Measurements from ENCODE around the gene MYH10.

MYH10 gene

DNA sequence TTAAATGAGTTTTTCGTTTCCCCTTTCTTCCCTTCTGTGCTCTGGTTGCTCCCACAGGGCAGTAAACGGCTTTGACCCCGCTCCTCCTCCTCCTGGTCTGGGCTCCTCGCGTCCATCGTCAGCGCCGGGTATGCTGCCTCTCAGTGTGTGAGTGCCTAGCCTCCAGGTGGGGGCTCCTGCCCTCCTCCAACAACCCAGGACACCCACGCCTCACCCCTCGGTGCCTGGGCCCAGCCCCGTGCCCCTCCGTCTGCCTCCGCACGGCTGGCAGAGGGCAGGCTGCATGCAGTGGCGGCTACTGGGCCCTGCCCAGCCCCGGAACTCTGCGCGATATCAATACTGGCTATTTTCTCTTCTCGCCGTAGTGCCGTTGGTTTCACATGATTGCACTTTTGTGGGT, 163.7 kb downstream of the MYH10 start:
- peaks cover 35% of the 10 kb centered on the region for H4K20me1 ChIP-seq (ENCODE audit: insufficient read depth, low read length)
- no peak overlapping the region for H3K27ac ChIP-seq (ENCODE audit: low read length)
- H3K9me3 ChIP-seq (ENCODE audit: insufficient read depth, low read length, severe bottlenecking): no peaks in the 10 kb centered on the region
- no peaks in the 10 kb centered on the region for H3K27me3 ChIP-seq (ENCODE audit: insufficient read depth, low read length, poor library complexity)
- H3K9ac ChIP-seq (ENCODE audit: low read depth, low read length): no peak overlapping the region
- ATAC-seq (ENCODE audit: insufficient read depth, low read depth) (no peak), DNase-seq (no peak)
- H3K4me3 ChIP-seq (ENCODE audit: low read depth in 1 of 2, low read length in 2 of 2): no peak overlapping the region
- H3K4me1 ChIP-seq (ENCODE audit: insufficient read depth, low read length): no peaks in the 10 kb centered on the region
- H3K4me2 ChIP-seq (ENCODE audit: insufficient read depth, low read length): no peak overlapping the region
- TF ChIP-seq, protein P1, sequence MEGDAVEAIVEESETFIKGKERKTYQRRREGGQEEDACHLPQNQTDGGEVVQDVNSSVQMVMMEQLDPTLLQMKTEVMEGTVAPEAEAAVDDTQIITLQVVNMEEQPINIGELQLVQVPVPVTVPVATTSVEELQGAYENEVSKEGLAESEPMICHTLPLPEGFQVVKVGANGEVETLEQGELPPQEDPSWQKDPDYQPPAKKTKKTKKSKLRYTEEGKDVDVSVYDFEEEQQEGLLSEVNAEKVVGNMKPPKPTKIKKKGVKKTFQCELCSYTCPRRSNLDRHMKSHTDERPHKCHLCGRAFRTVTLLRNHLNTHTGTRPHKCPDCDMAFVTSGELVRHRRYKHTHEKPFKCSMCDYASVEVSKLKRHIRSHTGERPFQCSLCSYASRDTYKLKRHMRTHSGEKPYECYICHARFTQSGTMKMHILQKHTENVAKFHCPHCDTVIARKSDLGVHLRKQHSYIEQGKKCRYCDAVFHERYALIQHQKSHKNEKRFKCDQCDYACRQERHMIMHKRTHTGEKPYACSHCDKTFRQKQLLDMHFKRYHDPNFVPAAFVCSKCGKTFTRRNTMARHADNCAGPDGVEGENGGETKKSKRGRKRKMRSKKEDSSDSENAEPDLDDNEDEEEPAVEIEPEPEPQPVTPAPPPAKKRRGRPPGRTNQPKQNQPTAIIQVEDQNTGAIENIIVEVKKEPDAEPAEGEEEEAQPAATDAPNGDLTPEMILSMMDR (IDR thresholded peaks at IDR 0.05; ENCODE audit: borderline replicate concordance, extremely low read depth, low read length, poor library complexity, severe bottlenecking): no peak
- TF ChIP-seq EZH2 (IDR thresholded peaks at IDR 0.05; ENCODE audit: borderline replicate concordance, low read depth, low read length, severe bottlenecking): no peak
- no peak overlapping the region for H2AFZ ChIP-seq (ENCODE audit: low read depth, low read length)
- H3K36me3 ChIP-seq (ENCODE audit: insufficient read depth, low read length): peaks cover 76% of the 10 kb centered on the region
- H3K79me2 ChIP-seq (ENCODE audit: insufficient read depth, low read length): peaks cover 22% of the 10 kb centered on the region

DNA sequence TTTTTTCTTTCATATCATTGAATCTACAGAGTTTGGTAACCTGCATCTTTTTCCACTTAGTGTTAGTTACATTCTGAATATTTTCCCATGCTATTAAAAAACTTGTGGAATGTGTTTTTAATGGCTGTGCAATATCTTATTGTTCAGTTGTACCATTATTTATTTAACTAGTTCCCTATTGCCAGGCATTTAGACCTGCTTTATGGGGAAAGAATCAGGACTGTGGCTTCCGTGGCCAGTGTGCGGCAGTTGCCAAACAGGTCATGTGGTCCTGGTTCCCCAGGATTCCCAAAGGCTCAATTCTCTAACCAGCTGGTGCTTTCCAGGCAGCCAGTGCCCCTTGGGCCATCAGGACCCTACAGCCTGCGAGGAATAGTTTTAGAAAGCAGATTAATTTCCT, 164.1 kb downstream of the MYH10 start:
- H3K9ac ChIP-seq (ENCODE audit: low read depth, low read length): no peak overlapping the region
- DNase-seq: no peak
- no peak overlapping the region for H2AFZ ChIP-seq (ENCODE audit: low read depth, low read length)
- H3K27ac ChIP-seq (ENCODE audit: low read length): no peak overlapping the region
- peaks cover 35% of the 10 kb centered on the region for H4K20me1 ChIP-seq (ENCODE audit: insufficient read depth, low read length)
- TF ChIP-seq, protein P1 (IDR thresholded peaks at IDR 0.05; ENCODE audit: borderline replicate concordance, extremely low read depth, low read length, poor library complexity, severe bottlenecking): no peak
- no peak for TF ChIP-seq EZH2 (IDR thresholded peaks at IDR 0.05; ENCODE audit: borderline replicate concordance, low read depth, low read length, severe bottlenecking)
- no peaks in the 10 kb centered on the region for H3K4me1 ChIP-seq (ENCODE audit: insufficient read depth, low read length)
- no peak overlapping the region for H3K4me2 ChIP-seq (ENCODE audit: insufficient read depth, low read length)
- no peaks in the 10 kb centered on the region for H3K27me3 ChIP-seq (ENCODE audit: insufficient read depth, low read length, poor library complexity)
- ATAC-seq (ENCODE audit: insufficient read depth, low read depth): no peak
- peaks cover 76% of the 10 kb centered on the region for H3K36me3 ChIP-seq (ENCODE audit: insufficient read depth, low read length)
- no peak overlapping the region for H3K4me3 ChIP-seq (ENCODE audit: low read depth in 1 of 2, low read length in 2 of 2)
- H3K9me3 ChIP-seq (ENCODE audit: insufficient read depth, low read length, severe bottlenecking): no peaks in the 10 kb centered on the region
- H3K79me2 ChIP-seq (ENCODE audit: insufficient read depth, low read length): peaks cover 25% of the 10 kb centered on the region

- Histone ChIP-seq H4K20me1 (ENCODE audit: insufficient read depth, low read length) (peaks cover 31% of the 10 kb centered on the region), H3K27me3 (ENCODE audit: insufficient read depth, low read length, poor library complexity) (no peaks in the 10 kb centered on the region), H3K27ac (ENCODE audit: low read length) (no peak overlapping the region), H2AFZ (ENCODE audit: low read depth, low read length) (no peak overlapping the region), H3K4me2 (ENCODE audit: insufficient read depth, low read length) (no peak overlapping the region), H3K9me3 (ENCODE audit: insufficient read depth, low read length, severe bottlenecking) (no peaks in the 10 kb centered on the region), H3K4me3 (ENCODE audit: low read depth in 1 of 2, low read length in 2 of 2) (no peak overlapping the region), H3K4me1 (ENCODE audit: insufficient read depth, low read length) (no peaks in the 10 kb centered on the region), H3K36me3 (ENCODE audit: insufficient read depth, low read length) (peaks cover 75% of the 10 kb centered on the region), H3K79me2 (ENCODE audit: insufficient read depth, low read length) (peaks cover 25% of the 10 kb centered on the region), H3K9ac (ENCODE audit: low read depth, low read length) (no peak overlapping the region)
- DNase-seq (no peak), ATAC-seq (ENCODE audit: insufficient read depth, low read depth) (no peak)
- TF ChIP-seq, protein P1 (IDR thresholded peaks at IDR 0.05; ENCODE audit: borderline replicate concordance, extremely low read depth, low read length, poor library complexity, severe bottlenecking): no peak
- no peak for TF ChIP-seq EZH2 (IDR thresholded peaks at IDR 0.05; ENCODE audit: borderline replicate concordance, low read depth, low read length, severe bottlenecking)
These were observed 164.8 kb downstream of the MYH10 start for GRCh38 chr17:8465759-8466158.

GRCh38 chr17:8465356-8465755, 165.2 kb downstream of the MYH10 start:
- no peak overlapping the region for H3K4me2 ChIP-seq (ENCODE audit: insufficient read depth, low read length)
- no peak overlapping the region for H3K4me3 ChIP-seq (ENCODE audit: low read depth in 1 of 2, low read length in 2 of 2)
- DNase-seq (no peak), ATAC-seq (ENCODE audit: insufficient read depth, low read depth) (no peak; the same call in 2 of the 3 replicates)
- no peak overlapping the region for H3K9ac ChIP-seq (ENCODE audit: low read depth, low read length)
- H3K36me3 ChIP-seq (ENCODE audit: insufficient read depth, low read length): peaks cover 75% of the 10 kb centered on the region
- H2AFZ ChIP-seq (ENCODE audit: low read depth, low read length): no peak overlapping the region
- TF ChIP-seq EZH2 (IDR thresholded peaks at IDR 0.05; ENCODE audit: borderline replicate concordance, low read depth, low read length, severe bottlenecking): no peak
- no peak overlapping the region for H3K27ac ChIP-seq (ENCODE audit: low read length)
- H3K79me2 ChIP-seq (ENCODE audit: insufficient read depth, low read length): peaks cover 25% of the 10 kb centered on the region
- peaks cover 27% of the 10 kb centered on the region for H4K20me1 ChIP-seq (ENCODE audit: insufficient read depth, low read length)
- H3K9me3 ChIP-seq (ENCODE audit: insufficient read depth, low read length, severe bottlenecking): no peaks in the 10 kb centered on the region
- H3K4me1 ChIP-seq (ENCODE audit: insufficient read depth, low read length): no peaks in the 10 kb centered on the region
- H3K27me3 ChIP-seq (ENCODE audit: insufficient read depth, low read length, poor library complexity): no peaks in the 10 kb centered on the region

Data from DND-41 (cell line).